HG02763 (cell line): ENCODE data around the gene SPATA33.
"Not testable (repeated sequence)": the region's sequence is repeated elsewhere in the genome, so short reads cannot be mapped to it uniquely, and the experiment has no call there.

Source experiments
- ATAC-seq: cut with Tn5 transposase; IDR thresholded peaks from one replicate; pipeline ENCODE4 v1.9.1; 2021; ENCODE audit warnings: mild to moderate bottlenecking, moderate library complexity; ENCODE audit not compliant: unreplicated experiment

Gene SPATA33

GRCh38 chr16:89624777-89625761 is 32.6 kb upstream of the SPATA33 start:
- ATAC-seq, result no peak

- ATAC-seq, result no peak
Measured at GRCh38 chr16:89629827-89630610, 27.6 kb upstream of the SPATA33 start.

GRCh38 chr16:89633064-89633631 is 24.5 kb upstream of the SPATA33 start:
- ATAC-seq, result no peak

GRCh38 chr16:89634463-89635385 is 22.9 kb upstream of the SPATA33 start:
- ATAC-seq, result not testable (repeated sequence)

- ATAC-seq, result no peak
Measured at GRCh38 chr16:89636663-89637062, 21.0 kb upstream of the SPATA33 start.

GRCh38 chr16:89637379-89637778 is 20.3 kb upstream of the SPATA33 start:
- no peak for ATAC-seq

- no peak for ATAC-seq
Measured at GRCh38 chr16:89638455-89638854, 19.2 kb upstream of the SPATA33 start.

GRCh38 chr16:89639385-89639784 is 18.3 kb upstream of the SPATA33 start:
- ATAC-seq, result no peak

- ATAC-seq, result no peak
Measured at GRCh38 chr16:89641458-89642119, 16.0 kb upstream of the SPATA33 start.

GRCh38 chr16:89642574-89642973 is 15.1 kb upstream of the SPATA33 start:
- no peak for ATAC-seq

- no peak for ATAC-seq
Measured at GRCh38 chr16:89643769-89644300, 13.8 kb upstream of the SPATA33 start.

- ATAC-seq, result no peak
Measured at GRCh38 chr16:89645122-89645521, 12.5 kb upstream of the SPATA33 start.

GRCh38 chr16:89646270-89646669 is 11.4 kb upstream of the SPATA33 start:
- no peak for ATAC-seq

GRCh38 chr16:89646906-89647305 is 10.7 kb upstream of the SPATA33 start:
- ATAC-seq, result no peak

GRCh38 chr16:89651584-89651983 is 6.1 kb upstream of the SPATA33 start:
- ATAC-seq, result no peak

GRCh38 chr16:89653656-89654295 is 3.9 kb upstream of the SPATA33 start:
- no peak for ATAC-seq

GRCh38 chr16:89655062-89655643 is 2.5 kb upstream of the SPATA33 start:
- no peak for ATAC-seq

GRCh38 chr16:89656435-89657121 is 1.1 kb upstream of the SPATA33 start:
- no peak for ATAC-seq
